Measurements from ENCODE around the gene GPI. TPM values are rescaled to one million over a fixed set of nuclear protein-coding genes. Genes with fewer than 3 reads are reported as not detected.
A peak's percentile ranks its signal among the peaks of the same experiment; 100 is the strongest.
"Not testable (repeated sequence)": the region's sequence is repeated elsewhere in the genome, so short reads cannot be mapped to it uniquely, and the experiment has no call there.

Gene GPI
- total RNA-seq, 1 donor, result 127 TPM

- DNase-seq (ENCODE audit: low read depth), result no peak
- TF ChIP-seq CTCF (IDR thresholded peaks at IDR 0.05; ENCODE audit: insufficient read depth, low read length), result no peak
- peak overlapping the region; percentile 79 for H3K4me3 ChIP-seq (ENCODE audit: low read depth, low read length)
Observed at GRCh38 chr19:34364462-34364829, 550 bp upstream of the GPI start.

- H3K4me3 ChIP-seq (ENCODE audit: low read depth, low read length), result peak overlapping the region; percentile 79
- DNase-seq (ENCODE audit: low read depth), result peak; percentile 37
- TF ChIP-seq CTCF (IDR thresholded peaks at IDR 0.05; ENCODE audit: insufficient read depth, low read length), result no peak
Observed at GRCh38 chr19:34365463-34366401, 736 bp downstream of the GPI start.

GRCh38 chr19:34366738-34367623 is 2.0 kb downstream of the GPI start:
- peak overlapping the region; percentile 79 for H3K4me3 ChIP-seq (ENCODE audit: low read depth, low read length)
- DNase-seq (ENCODE audit: low read depth), result peak; percentile 90
- no peak for TF ChIP-seq CTCF (IDR thresholded peaks at IDR 0.05; ENCODE audit: insufficient read depth, low read length)

- no peak for DNase-seq (ENCODE audit: low read depth)
- H3K4me3 ChIP-seq (ENCODE audit: low read depth, low read length), result no peak overlapping the region
- no peak for TF ChIP-seq CTCF (IDR thresholded peaks at IDR 0.05; ENCODE audit: insufficient read depth, low read length)
Observed at GRCh38 chr19:34367624-34367957, 2.6 kb downstream of the GPI start.

GRCh38 chr19:34368338-34368737 is 3.3 kb downstream of the GPI start:
- H3K4me3 ChIP-seq (ENCODE audit: low read depth, low read length), result no peak overlapping the region
- no peak for DNase-seq (ENCODE audit: low read depth)
- TF ChIP-seq CTCF (IDR thresholded peaks at IDR 0.05; ENCODE audit: insufficient read depth, low read length), result no peak

GRCh38 chr19:34369166-34369565 is 4.2 kb downstream of the GPI start:
- H3K4me3 ChIP-seq (ENCODE audit: low read depth, low read length); DNase-seq (ENCODE audit: low read depth): not testable (repeated sequence)

- DNase-seq (ENCODE audit: low read depth), result no peak
- no peak for TF ChIP-seq CTCF (IDR thresholded peaks at IDR 0.05; ENCODE audit: insufficient read depth, low read length)
- no peak overlapping the region for H3K4me3 ChIP-seq (ENCODE audit: low read depth, low read length)
Observed at GRCh38 chr19:34370117-34370516, 5.1 kb downstream of the GPI start.

Measured in fibroblast of the aortic adventitia (primary cell).